BE2C (cell line): ENCODE measurements around the gene ARPC4.

Experiments used
- DNase-seq: peaks from one replicate; pipeline ENCODE4 v3.0.0-alpha.2; 2020
- H3K27me3 ChIP-seq: fragments of 250-450 bp; sonication (Bioruptor Pico); 2 replicates; pipeline ENCODE4 v1.5.1; 2020; ENCODE audit warnings: mild to moderate bottlenecking
- H3K36me3 ChIP-seq: fragments of 250-450 bp; sonication (Bioruptor Pico); 2 replicates; pipeline ENCODE4 v1.5.1; 2020; ENCODE audit warnings: mild to moderate bottlenecking
- H3K4me1 ChIP-seq: fragments of 250-450 bp; sonication (Bioruptor Pico); 2 replicates; pipeline ENCODE4 v1.5.1; 2020
- H3K4me3 ChIP-seq: 2 replicates; pipeline ENCODE4 v1.5.1; 2011; ENCODE audit warnings: low read depth, low read length
- H3K9me3 ChIP-seq: fragments of 250-450 bp; sonication (Bioruptor Pico); 2 replicates; pipeline ENCODE4 v1.5.1; 2020
- CTCF ChIP-seq: IDR thresholded peaks from 2 replicates; pipeline ENCODE4 v1.5.1; 2012; ENCODE audit warnings: mild to moderate bottlenecking, low read depth, low read length

The ARPC4 gene

GRCh38 chr3:9806137-9806536 is 13.3 kb downstream of the ARPC4 start:
- H3K27me3 ChIP-seq = no peaks in the 10 kb centered on the region
- DNase-seq = no peak
- peaks cover 12% of the 10 kb centered on the region for H3K36me3 ChIP-seq
- H3K9me3 ChIP-seq = no peaks in the 10 kb centered on the region
- no peaks in the 10 kb centered on the region for H3K4me1 ChIP-seq
- no peak for TF ChIP-seq CTCF
- no peak overlapping the region for H3K4me3 ChIP-seq

- H3K9me3 ChIP-seq = no peaks in the 10 kb centered on the region
Observed at GRCh38 chr3:9806688-9807589, 14.1 kb downstream of the ARPC4 start.

GRCh38 chr3:9807981-9808344 is 15.1 kb downstream of the ARPC4 start:
- H3K4me1 ChIP-seq = no peaks in the 10 kb centered on the region
- H3K27me3 ChIP-seq = no peaks in the 10 kb centered on the region
- DNase-seq = no peak
- no peak overlapping the region for H3K4me3 ChIP-seq
- no peak for TF ChIP-seq CTCF
- H3K36me3 ChIP-seq = peaks cover 12% of the 10 kb centered on the region
- no peaks in the 10 kb centered on the region for H3K9me3 ChIP-seq

More at GRCh38 chr3:9806688-9807589, 14.1 kb downstream of the ARPC4 start:
- no peaks in the 10 kb centered on the region for H3K27me3 ChIP-seq
- H3K36me3 ChIP-seq = peaks cover 12% of the 10 kb centered on the region
- no peak for DNase-seq
- no peak overlapping the region for H3K4me3 ChIP-seq
- TF ChIP-seq CTCF = no peak
- no peaks in the 10 kb centered on the region for H3K4me1 ChIP-seq

GRCh38 chr3:9808345-9809037 is 15.6 kb downstream of the ARPC4 start:
- no peaks in the 10 kb centered on the region for H3K4me1 ChIP-seq
- DNase-seq = peak; percentile 40
- peaks cover 12% of the 10 kb centered on the region for H3K36me3 ChIP-seq
- H3K27me3 ChIP-seq = no peaks in the 10 kb centered on the region
- no peaks in the 10 kb centered on the region for H3K9me3 ChIP-seq
- peak; percentile 41 for TF ChIP-seq CTCF
- no peak overlapping the region for H3K4me3 ChIP-seq

- Histone ChIP-seq H3K27me3 (no peaks in the 10 kb centered on the region), H3K9me3 (no peaks in the 10 kb centered on the region), H3K4me1 (no peaks in the 10 kb centered on the region), H3K4me3 (peak overlapping the region; percentile 56), H3K36me3 (peaks cover 5% of the 10 kb centered on the region)
- no peak for TF ChIP-seq CTCF
- no peak for DNase-seq
Observed at GRCh38 chr3:9809239-9809614, 16.3 kb downstream of the ARPC4 start.
